ENCODE results near the gene ANKRD61.
"Not testable (repeated sequence)": the region's sequence is repeated elsewhere in the genome, so short reads cannot be mapped to it uniquely, and the experiment has no call there.

Gene ANKRD61

GRCh38 chr7:6031567-6031966 lies 391 bp downstream of the ANKRD61 start:
- no peak for DNase-seq (ENCODE audit: low read depth in 3 of 3)

DNA sequence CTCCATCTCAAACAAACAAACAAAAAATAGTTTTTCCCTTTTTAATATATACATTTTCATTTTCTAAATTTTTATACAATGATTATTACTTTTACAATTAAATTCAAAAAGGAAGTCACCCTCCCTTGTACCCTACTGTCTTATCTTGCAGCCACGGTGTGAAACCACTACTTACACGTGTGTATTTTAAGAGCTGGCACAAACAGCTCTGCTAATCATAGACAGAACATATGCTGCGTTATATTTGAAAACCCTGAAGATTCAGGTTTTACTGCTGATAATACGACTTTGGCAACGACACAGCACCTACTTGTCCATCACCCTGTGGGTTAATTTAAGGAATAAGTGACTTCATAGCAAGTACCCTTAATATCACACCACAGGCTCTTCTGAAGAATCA lies 991 bp downstream of the ANKRD61 start:
- DNase-seq (ENCODE audit: low read depth in 3 of 3), result no peak

DNA sequence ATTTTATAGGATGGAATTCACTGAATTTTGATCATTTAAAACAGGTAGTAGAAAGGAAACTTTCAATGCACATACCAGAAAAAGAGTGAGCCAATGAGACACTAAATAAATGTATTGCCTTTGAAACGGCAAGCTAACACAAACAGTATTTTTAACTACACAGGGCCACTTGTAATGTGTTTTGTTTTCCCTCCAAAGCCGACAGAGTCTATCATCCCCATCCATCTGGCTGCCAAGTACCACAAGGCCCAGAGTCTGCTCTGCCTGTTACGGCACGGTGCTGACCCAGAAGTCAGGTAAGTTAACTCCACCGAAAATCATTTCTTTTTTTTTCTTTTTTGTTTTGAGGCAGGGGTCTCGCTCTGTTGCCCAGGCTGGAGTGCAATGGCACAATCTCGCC lies 1.5 kb downstream of the ANKRD61 start:
- no peak for DNase-seq (ENCODE audit: low read depth in 3 of 3)

- no peak for DNase-seq (ENCODE audit: low read depth in 3 of 3)
Measured at GRCh38 chr7:6035165-6035564, 4.0 kb downstream of the ANKRD61 start.

DNA sequence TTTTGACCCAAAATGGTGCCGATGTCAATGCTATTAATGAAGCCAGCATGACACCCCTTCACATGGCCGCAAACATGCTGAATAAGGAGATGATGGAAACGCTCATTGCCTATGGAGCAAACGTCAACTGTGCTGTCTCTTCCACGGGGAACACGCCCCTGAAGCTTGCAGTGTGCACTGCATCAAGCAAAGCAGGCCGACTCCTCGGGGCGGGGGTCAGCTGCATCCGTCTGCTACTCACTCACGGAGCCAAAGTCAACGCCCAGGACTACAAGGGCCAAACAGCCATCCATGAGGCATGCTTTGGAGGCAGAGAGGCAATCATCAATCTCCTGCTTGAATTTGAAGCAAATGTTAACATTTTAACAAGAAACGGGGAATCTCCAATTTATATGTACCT lies 4.5 kb downstream of the ANKRD61 start:
- DNase-seq (ENCODE audit: low read depth in 3 of 3), result no peak

GRCh38 chr7:6049780-6050179 lies 18.6 kb downstream of the ANKRD61 start:
- DNase-seq (ENCODE audit: low read depth in 3 of 3), result no peak

- DNase-seq (ENCODE audit: low read depth in 3 of 3), result not testable (repeated sequence)
Measured at GRCh38 chr7:6051185-6051584, 20.0 kb downstream of the ANKRD61 start.

DNA sequence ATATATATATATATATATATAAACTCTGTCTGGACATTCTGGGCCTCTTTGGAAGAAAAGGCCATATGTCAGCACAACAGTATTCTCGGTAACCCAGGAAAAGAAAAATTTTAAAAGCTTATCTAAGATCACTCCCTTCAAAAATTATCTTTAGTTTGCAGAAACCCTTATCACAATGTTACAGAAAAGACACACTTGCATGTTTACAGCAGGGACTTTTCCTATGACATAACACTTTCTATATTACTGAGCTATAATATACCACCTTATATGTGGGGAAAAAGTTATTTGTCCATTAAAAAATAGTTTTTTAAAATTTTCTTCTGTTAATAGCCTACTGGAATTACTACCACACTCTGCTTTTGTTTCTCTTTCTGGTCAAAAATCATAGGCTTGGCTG lies 25.4 kb downstream of the ANKRD61 start:
- no peak for DNase-seq (ENCODE audit: low read depth in 3 of 3)

DNA sequence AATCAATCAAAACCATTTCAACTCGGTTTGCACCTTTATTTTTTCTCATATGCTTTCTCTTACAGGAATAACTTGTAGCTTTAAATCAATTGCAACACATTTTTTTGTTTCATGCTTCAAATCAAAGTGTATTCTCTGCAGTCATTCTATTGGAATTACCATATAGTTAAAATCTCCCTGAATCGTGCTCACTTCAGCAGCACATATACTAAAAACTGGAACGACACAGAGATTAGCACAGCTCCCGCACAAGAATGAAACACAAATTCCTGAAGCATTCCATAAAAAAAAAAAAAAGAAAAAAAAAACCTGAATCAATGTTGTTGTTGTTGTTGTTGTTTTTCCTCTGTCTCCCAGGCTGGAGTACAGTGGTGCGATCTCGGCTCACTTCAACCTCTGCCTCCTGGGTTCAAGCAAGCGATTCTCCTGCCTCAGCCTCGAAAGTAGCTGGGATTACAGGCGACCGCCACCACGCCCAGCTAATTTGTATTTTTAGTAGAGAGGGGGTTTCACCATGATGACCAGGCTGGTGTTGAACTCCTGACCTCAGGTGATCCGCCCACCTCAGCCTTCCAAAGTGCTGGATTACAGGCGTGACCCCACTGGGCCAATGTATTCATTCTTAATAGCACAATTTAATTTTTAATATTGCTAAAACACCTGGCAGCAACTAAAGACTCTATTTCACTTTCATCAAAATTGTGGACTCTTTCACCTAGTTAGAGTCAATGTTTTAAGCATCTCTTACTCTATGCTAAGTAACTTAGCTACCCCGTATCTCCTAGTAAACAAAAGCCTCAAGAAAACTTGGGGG lies 26.3 kb downstream of the ANKRD61 start:
- no peak for DNase-seq (ENCODE audit: low read depth in 3 of 3)

GRCh38 chr7:6059941-6060340 lies 28.8 kb downstream of the ANKRD61 start:
- DNase-seq (ENCODE audit: low read depth in 3 of 3), result not testable (repeated sequence)

- DNase-seq (ENCODE audit: low read depth in 3 of 3), result no peak
Measured at GRCh38 chr7:6071406-6071805, 40.2 kb downstream of the ANKRD61 start.

- no peak for DNase-seq (ENCODE audit: low read depth in 3 of 3)
Measured at GRCh38 chr7:6074612-6075380, 43.6 kb downstream of the ANKRD61 start.

DNA sequence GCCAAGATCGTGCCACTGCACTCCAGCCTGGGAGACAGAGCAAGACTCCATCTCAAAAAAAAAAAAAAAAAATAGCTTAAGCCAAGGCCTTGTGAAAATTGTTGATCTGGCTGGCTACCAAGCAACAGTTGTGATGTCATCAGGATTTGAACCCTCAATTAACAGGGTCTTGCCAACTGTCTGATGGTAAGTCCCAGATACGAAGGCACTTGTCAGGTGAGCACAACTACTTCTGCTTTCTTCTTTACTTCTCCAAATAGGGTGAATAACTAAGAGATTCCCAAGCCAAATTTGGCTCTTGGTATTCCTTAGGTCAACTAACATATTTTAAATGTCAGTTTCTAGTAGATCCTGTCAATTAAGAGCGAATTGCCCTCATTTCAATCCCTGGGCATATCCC lies 47.4 kb downstream of the ANKRD61 start:
- no peak for DNase-seq (ENCODE audit: low read depth in 3 of 3)

DNA sequence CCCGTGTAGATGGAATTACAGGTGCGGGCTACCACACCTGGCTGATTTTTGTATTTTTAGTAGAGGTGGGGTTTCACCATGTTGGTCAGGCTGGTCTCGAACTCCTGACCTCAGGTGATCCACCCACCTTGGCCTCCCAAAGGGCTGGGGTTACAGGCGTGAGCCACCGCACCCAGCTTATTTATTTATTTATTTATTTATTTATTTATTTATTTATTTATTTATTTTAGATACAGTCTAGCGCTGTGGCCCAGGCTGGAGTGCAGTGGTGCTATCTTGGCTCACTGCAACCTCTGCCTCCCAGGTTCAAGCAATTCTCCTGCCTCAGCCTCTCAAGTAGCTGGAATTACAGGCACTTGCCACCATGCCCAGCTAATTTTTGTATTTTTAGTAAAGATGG lies 51.9 kb downstream of the ANKRD61 start:
- not testable (repeated sequence) for DNase-seq (ENCODE audit: low read depth in 3 of 3)
